SHP77 (cell line): ENCODE results near the gene RAD50.
"Not testable (repeated sequence)": the region's sequence is repeated elsewhere in the genome, so short reads cannot be mapped to it uniquely, and the experiment has no call there.

Experiments
- DNase-seq, 2 experiments: peaks; one replicate each; lab custom pipeline; 2025; lab: John Stamatoyannopoulos, UW

RAD50 gene

GRCh38 chr5:132633587-132633986 lies 76.8 kb downstream of the RAD50 start:
- not testable (repeated sequence) for DNase-seq

- no peak for DNase-seq
Observed at GRCh38 chr5:132635873-132636272, 79.1 kb downstream of the RAD50 start.

DNA sequence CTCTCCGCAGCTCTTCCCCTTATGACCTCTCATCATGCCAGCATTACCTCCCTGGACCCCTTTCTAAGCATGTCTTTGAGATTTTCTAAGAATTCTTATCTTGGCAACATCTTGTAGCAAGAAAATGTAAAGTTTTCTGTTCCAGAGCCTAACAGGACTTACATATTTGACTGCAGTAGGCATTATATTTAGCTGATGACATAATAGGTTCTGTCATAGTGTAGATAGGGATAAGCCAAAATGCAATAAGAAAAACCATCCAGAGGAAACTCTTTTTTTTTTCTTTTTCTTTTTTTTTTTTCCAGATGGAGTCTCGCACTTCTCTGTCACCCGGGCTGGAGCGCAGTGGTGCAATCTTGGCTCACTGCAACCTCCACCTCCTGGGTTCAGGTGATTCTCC lies 80.5 kb downstream of the RAD50 start:
- DNase-seq: no peak

DNA sequence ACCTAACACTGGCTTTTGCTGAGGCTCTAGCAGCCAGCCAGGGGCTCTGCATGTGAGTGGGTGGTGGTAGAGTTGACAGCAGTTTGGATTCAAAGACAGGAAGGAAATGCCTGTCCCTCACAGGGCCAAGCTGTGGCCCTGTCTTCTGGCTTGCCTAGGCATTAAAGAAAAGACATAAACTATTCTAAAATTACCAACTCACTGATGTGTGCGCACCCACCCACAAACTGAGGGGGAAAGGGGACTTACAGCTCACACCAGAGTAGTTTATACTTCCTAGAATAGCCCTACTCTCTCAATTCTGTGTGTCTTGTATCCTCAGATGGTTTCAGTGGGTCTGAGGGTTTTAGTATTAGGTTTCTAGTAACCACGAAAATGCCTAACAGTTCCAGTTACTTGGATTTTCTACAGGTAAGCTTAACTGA lies 82.9 kb downstream of the RAD50 start:
- no peak for DNase-seq

DNA sequence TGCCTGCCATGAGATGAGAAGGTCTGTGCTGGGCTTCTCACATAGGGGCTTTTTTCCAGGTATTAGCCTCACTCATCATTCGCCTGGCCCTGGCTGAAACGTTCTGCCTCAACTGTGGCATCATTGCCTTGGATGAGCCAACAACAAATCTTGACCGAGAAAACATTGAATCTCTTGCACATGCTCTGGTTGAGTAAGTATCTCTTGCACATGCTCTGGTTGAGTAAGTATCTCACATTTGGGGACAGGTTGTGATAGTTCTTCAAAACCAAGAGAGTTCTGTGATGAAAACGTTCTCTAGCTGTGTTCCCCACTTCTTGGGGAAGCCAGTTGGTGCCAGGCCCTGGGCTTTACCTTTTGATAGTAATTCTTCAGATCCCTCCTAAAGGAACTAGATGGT lies 83.8 kb downstream of the RAD50 start:
- DNase-seq: no peak

DNA sequence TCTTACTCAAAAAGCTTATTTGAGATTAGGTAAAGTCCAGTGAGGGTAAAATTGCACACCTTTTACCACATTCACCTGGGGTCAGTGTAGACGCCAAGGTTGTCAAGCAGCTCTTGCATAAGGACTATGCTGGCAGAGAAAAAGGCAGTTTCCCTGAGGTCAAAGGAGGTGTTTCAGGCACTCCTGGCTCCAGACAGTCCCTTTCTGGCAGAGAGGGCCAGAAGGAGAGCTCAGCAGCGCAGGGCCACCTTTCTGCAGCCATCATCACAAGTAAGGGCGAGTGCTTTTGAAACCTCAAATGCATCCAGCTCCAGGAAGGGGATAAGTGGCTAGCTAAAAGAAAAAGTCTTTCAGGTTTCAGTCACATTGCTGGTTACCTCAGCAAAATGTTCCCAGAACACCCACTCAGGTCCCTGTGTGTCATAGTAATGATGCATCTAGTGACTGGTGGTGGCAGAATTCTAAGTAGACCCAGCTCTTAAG lies 84.5 kb downstream of the RAD50 start:
- DNase-seq: no peak

DNA sequence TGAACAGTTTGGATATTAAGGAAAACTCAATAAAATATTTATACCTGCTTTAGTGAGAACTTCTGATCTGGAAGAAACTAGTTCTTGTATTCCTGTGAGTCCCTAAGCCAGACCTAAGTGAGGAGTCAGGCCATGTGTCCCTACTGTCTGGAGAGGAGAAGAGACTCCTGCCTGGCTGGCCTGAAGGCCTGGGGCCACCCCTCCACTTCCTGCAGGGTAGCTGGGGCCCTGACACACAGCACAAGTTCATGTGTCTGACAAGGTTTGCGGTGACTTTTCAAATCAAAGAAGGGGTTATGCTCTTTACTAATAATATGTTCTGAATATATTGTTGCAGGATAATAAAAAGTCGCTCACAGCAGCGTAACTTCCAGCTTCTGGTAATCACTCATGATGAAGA lies 85.1 kb downstream of the RAD50 start:
- DNase-seq: no peak

DNA sequence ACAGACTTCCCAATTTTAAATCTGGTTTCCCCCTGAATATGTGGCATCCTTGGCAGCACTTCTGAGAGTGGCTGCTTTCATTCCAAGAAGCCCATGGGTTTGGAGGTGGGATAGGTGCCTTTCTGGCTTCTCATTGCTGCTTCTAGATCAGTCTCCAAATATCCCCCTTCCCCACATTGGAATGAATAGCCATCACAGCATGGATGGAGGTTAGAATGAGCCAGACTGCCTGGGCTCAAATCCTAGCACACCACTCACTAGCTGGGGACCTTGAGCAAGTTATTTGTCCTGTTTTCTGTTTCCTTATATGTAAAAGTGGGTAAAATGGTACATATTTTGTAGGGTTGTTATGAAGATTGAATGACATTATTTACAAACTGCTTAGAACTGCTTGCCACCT lies 87.4 kb downstream of the RAD50 start:
- DNase-seq: no peak

DNA sequence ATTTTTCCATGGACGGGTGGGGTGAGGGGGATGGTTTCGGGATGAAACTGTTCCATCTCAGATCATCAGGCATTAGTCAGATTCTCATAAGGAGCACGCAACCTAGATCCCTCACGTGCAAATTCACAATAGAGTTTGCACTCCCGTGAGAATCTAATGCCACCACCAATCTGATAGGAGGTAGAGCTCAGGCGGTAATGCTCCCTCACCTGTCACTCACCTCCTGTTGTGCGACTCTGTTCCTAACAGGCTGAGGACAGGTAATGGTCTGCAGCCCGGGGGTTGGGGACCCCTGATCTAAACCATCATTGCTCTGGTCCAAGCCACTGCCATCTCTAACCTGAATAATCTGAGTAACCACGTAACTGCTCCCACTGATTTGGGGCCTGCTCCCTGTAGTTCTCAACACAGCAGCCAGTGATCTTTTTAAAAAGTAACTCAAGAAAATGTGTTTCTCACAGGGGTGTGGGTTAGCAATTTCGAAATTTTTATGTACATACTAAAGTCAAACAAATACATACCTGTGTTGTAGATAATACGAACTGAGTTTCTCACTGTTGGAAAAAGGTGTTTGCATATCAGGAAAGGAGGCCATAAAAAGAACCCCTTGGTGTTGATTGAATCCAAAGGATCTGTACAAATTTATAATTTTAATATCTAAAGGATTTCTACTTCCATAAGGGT lies 89.9 kb downstream of the RAD50 start:
- no peak for DNase-seq

- no peak for DNase-seq
Observed at GRCh38 chr5:132647473-132647872, 90.7 kb downstream of the RAD50 start.

DNA sequence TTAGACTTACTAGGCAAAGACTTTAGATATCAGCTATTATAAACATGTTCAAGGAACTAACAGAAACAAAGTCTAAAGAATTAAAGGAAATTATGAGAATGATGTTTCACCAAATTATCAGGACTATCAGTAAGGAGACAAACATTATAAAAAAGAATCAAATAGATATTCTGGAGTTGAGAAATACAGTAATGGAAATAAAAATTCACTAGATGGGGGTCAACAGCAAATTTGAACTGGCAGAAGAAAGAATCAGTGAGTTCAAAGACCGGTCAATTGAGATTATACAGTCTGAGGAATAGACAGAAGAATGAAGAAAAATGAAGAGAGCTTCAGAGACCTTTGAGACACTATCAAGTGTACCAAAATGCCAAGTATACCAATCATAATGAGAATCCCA lies 91.6 kb downstream of the RAD50 start:
- DNase-seq: no peak

DNA sequence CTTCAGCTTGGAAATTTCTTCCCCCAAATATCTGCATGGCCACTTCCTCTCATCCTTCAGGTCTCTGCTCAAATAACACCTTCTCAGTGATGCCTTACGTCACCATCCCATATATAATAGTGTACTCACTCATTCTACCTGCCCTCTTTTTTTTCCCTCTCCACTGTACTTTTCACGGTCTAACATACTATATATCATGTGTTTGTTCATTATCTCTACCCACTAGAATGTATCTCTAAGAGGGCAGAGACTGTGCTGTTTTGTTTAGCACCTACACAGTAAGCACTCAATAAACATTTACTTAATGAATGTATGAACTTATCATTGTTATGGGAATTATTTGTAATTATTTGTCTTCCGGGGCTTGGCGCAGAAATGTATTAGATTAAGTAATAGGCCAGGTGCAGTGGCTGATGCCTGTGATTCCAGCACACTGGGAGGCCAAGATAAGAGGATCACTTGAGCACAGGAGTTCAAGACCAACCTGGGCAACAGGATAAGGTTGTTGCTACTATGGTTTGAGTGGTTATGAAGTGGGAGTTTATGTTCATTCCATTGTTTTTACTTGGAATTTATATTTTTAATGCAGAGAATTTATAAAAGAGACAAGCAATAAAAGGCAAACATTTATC lies 95.2 kb downstream of the RAD50 start:
- DNase-seq: no peak

DNA sequence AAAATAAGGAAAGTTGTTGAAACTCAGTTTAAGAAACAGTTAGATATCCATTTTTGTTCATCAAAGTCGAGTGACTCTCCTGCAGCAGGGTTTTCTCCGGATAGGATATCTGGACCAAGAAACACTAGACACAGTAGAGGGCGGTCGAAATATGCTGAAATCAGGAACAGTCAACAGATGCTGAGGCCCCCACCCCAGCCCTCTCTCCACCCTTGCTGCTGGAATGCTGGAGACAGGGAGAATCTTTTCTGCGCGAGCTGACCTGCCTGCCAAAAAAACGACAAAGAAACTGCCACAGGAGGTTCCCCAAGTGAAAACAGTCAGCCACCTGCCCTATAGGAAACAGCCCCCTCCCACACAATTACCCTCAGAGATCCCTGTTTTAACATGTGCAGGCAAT lies 96.9 kb downstream of the RAD50 start:
- DNase-seq: no peak

- DNase-seq: no peak
Observed at GRCh38 chr5:132655821-132656773, 99.3 kb downstream of the RAD50 start.

- DNase-seq: no peak
Observed at GRCh38 chr5:132656774-132657355, 100.1 kb downstream of the RAD50 start.

DNA sequence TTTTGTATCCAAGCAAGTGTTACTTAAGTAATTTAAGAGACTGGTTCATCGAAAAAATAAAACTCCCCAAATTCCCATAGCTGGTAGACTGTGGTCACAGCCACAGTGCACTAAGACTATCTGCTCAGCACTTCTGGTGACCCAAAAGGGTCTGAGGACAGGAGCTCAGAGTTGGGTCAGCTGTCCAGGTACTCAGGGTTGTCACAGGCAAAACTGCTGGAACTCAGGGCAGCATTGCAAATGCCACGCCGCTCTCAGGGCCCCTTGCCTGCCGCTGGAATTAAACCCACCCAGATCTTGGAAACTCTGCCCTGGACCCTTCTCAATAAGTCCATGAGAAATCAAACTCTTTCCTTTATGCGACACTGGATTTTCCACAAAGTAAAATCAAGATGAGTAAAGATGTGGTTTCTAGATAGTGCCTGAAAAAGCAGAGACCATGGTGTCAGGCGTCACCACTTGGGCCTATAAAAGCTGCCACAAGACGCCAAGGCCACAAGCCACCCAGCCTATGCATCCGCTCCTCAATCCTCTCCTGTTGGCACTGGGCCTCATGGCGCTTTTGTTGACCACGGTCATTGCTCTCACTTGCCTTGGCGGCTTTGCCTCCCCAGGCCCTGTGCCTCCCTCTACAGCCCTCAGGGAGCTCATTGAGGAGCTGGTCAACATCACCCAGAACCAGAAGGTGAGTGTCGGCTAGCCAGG lies 101.1 kb downstream of the RAD50 start, which contains the start of gene IL13:
Gene IL13 (plus strand): TSS at position 498 of the 705 bp plus-strand sequence. CDS start 14 bp downstream, at position 512.
- no peak for DNase-seq

DNA sequence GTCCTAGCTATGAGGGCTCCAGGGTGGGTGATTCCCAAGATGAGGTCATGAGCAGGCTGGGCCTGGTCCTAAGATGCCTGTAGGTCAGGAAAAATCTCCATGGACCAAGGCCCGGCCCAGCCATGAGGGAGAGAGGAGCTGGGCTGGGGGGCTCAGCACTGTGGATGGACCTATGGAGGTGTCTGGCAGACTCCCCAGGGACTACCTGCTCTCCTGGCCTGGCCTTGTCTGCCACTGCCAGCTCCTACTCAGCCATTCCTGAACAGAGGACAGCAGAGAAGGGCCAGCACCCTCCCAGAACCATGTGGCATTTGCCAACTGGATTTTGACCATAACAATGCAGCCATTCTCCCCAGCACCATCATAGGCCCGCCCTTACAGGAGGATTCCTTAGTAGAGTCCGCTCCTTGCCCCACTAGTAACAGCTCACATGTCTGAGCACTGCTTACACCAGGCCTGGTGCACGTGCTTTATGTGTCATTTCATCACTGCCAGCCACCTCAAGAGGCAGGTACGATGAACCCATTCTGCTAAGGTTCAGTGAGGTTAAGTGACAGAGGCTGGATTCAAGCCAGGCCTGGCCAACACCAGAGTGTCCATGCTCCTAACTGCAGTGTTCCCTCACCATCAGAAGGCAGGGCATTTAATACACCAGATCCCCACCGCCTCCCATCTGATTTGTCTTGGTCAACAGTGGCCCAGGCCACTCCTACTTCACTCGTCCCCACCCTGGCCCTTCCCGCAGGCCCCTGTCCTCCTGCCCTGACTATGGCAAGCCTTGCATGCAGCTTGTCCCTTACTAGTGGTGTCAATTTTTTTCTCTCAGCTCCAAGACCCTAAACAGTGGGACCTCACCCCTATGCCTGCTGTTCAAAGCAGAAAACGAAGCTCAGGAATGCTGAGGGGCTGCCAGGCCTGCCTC lies 101.9 kb downstream of the RAD50 start:
- DNase-seq: no peak

GRCh38 chr5:132659598-132660493 lies 103.1 kb downstream of the RAD50 start:
- no peak for DNase-seq
